ENCODE results near the gene SRMS. TPM values are rescaled to one million over a fixed set of nuclear protein-coding genes. Genes with fewer than 3 reads are reported as not detected.

SRMS gene
- polyA plus RNA-seq, 1 donor (not counting 4 experiments of a cell fraction or from before 2014, with no cell fraction given): 0.10 TPM

GRCh38 chr20:63586797-63587196, 39.2 kb upstream of the SRMS start:
- no peaks in the 10 kb centered on the region for H3K9me1 ChIP-seq (ENCODE audit: control insufficient read depth, extremely low read depth, insufficient read depth, low read length)
- no peak for FAIRE-seq

GRCh38 chr20:63585616-63586565, 38.3 kb upstream of the SRMS start:
- H3K9ac ChIP-seq (ENCODE audit: control insufficient read depth, extremely low read depth, insufficient read depth, low read length): no peak overlapping the region
- H3K36me3 ChIP-seq (ENCODE audit: control insufficient read depth in 2 of 2, extremely low read depth in 1 of 2, insufficient read depth in 2 of 2, low read length in 2 of 2): peaks cover 1 to 12% of the 10 kb centered on the region in 2 experiments
- FAIRE-seq: no peak
- no peaks in the 10 kb centered on the region for H4K20me1 ChIP-seq (ENCODE audit: control insufficient read depth, extremely low read depth, insufficient read depth, low read length)
- H3K4me1 ChIP-seq (ENCODE audit: control insufficient read depth, extremely low read depth, insufficient read depth, low read length): peaks cover 2% of the 10 kb centered on the region
- no peak overlapping the region for H3K4me2 ChIP-seq (ENCODE audit: control insufficient read depth, extremely low read depth, insufficient read depth, low read depth, low read length)
- no peak overlapping the region for H3K27ac ChIP-seq (ENCODE audit: control insufficient read depth, insufficient read depth, low read length)
- no peaks in the 10 kb centered on the region for H3K79me2 ChIP-seq (ENCODE audit: control insufficient read depth, insufficient read depth, low read length)
- no peaks in the 10 kb centered on the region for H3K9me1 ChIP-seq (ENCODE audit: control insufficient read depth, extremely low read depth, insufficient read depth, low read length)
- H3K4me3 ChIP-seq (ENCODE audit: control insufficient read depth in 2 of 3, extremely low read depth in 1 of 3, insufficient read depth in 2 of 3, low read depth in 1 of 3, low read length in 3 of 3): no peak overlapping the region
- dilution Hi-C loops (cut with MboI; ENCODE audit: extremely low pct_ligation_motif_present, low sequenced_read_pairs): no loop called here
- no peaks in the 10 kb centered on the region for H3K27me3 ChIP-seq (ENCODE audit: control insufficient read depth, extremely low read depth, insufficient read depth, low read length)
- TF ChIP-seq CTCF (optimal IDR thresholded peaks at IDR 0.05 in 1 of 3, IDR thresholded peaks at IDR 0.05 in 1 of 3, conservative IDR thresholded peaks at IDR 0.05 in 1 of 3; ENCODE audit: extremely low read depth in 1 of 3, insufficient read depth in 2 of 3, low read length in 3 of 3) (no peak), EZH2 (IDR thresholded peaks at IDR 0.05; ENCODE audit: low read length) (no peak)
- H2AFZ ChIP-seq (ENCODE audit: control insufficient read depth, low read length): no peak overlapping the region
- H3K9me3 ChIP-seq (ENCODE audit: control insufficient read depth, low read depth, low read length): no peaks in the 10 kb centered on the region
- DNase-seq (ENCODE audit: low read depth, low spot score): no peak

More at GRCh38 chr20:63586797-63587196, 39.2 kb upstream of the SRMS start:
- H3K4me2 ChIP-seq (ENCODE audit: control insufficient read depth, extremely low read depth, insufficient read depth, low read depth, low read length): no peak overlapping the region
- no peaks in the 10 kb centered on the region for H3K9me3 ChIP-seq (ENCODE audit: control insufficient read depth, low read depth, low read length)
- H4K20me1 ChIP-seq (ENCODE audit: control insufficient read depth, extremely low read depth, insufficient read depth, low read length): no peaks in the 10 kb centered on the region
- H3K4me1 ChIP-seq (ENCODE audit: control insufficient read depth, extremely low read depth, insufficient read depth, low read length): no peaks in the 10 kb centered on the region
- H3K27ac ChIP-seq (ENCODE audit: control insufficient read depth, insufficient read depth, low read length): no peak overlapping the region
- no peaks in the 10 kb centered on the region for H3K27me3 ChIP-seq (ENCODE audit: control insufficient read depth, extremely low read depth, insufficient read depth, low read length)
- dilution Hi-C loops (cut with MboI; ENCODE audit: extremely low pct_ligation_motif_present, low sequenced_read_pairs): no loop called here
- no peak overlapping the region for H3K9ac ChIP-seq (ENCODE audit: control insufficient read depth, extremely low read depth, insufficient read depth, low read length)
- no peak for DNase-seq (ENCODE audit: low read depth, low spot score)
- H3K36me3 ChIP-seq (ENCODE audit: control insufficient read depth in 2 of 2, extremely low read depth in 1 of 2, insufficient read depth in 2 of 2, low read length in 2 of 2): peaks cover 6 to 14% of the 10 kb centered on the region in 2 experiments
- H3K79me2 ChIP-seq (ENCODE audit: control insufficient read depth, insufficient read depth, low read length): no peaks in the 10 kb centered on the region
- H3K4me3 ChIP-seq (ENCODE audit: control insufficient read depth in 2 of 3, extremely low read depth in 1 of 3, insufficient read depth in 2 of 3, low read depth in 1 of 3, low read length in 3 of 3): no peak overlapping the region
- no peak for TF ChIP-seq EZH2 (IDR thresholded peaks at IDR 0.05; ENCODE audit: low read length)
- TF ChIP-seq CTCF (optimal IDR thresholded peaks at IDR 0.05 in 1 of 3, IDR thresholded peaks at IDR 0.05 in 1 of 3, conservative IDR thresholded peaks at IDR 0.05 in 1 of 3; ENCODE audit: extremely low read depth in 1 of 3, insufficient read depth in 2 of 3, low read length in 3 of 3): no peak
- no peak overlapping the region for H2AFZ ChIP-seq (ENCODE audit: control insufficient read depth, low read length)
